SKM-1 (cell line): ENCODE measurements around the gene CNNM2.

Experiments
- DNase-seq: peaks from one replicate; lab custom pipeline; 2025; ENCODE audit not compliant: unreplicated experiment; lab: John Stamatoyannopoulos, UW

CNNM2 gene

GRCh38 chr10:103139803-103140202 is 221.7 kb downstream of the CNNM2 start:
- no peak for DNase-seq
